HCT116 (cell line): ENCODE data around the gene ABCC5.
"Not testable (repeated sequence)": the region's sequence is repeated elsewhere in the genome, so short reads cannot be mapped to it uniquely, and the experiment has no call there.

Experiments used
- CTCF ChIP-seq, 3 experiments: fragments of 200-600 bp in 1 of 3; sonication (generic) in 1 of 3; IDR thresholded peaks in 2 of 3; conservative IDR thresholded peaks in 1 of 3; 2 replicates each; pipeline ENCODE4 v1.5.1; 2012 to 2017; ENCODE audit warnings: low read depth in 2 of 3, low read length in 2 of 3, antibody characterized with exemption in 1 of 3, borderline replicate concordance in 1 of 3, control low read depth in 1 of 3, mild to moderate bottlenecking in 1 of 3, mixed read lengths in 1 of 3, mixed run types in 1 of 3, moderate library complexity in 1 of 3; ENCODE audit not compliant: insufficient read depth in 1 of 3
- POLR2A ChIP-seq: IDR thresholded peaks from 2 replicates; pipeline ENCODE4 v1.7.0; 2011; ENCODE audit warnings: borderline replicate concordance; ENCODE audit not compliant: insufficient read depth, insufficient read length; ENCODE audit errors: extremely low read depth
- POLR2AphosphoS5 ChIP-seq: IDR thresholded peaks from 2 replicates; pipeline ENCODE4 v1.6.1; 2011; ENCODE audit warnings: mild to moderate bottlenecking, low read depth, low read length, moderate library complexity

- not testable (repeated sequence) for TF ChIP-seq CTCF (IDR thresholded peaks at IDR 0.05 in 2 of 3, conservative IDR thresholded peaks at IDR 0.05 in 1 of 3; ENCODE audit: borderline replicate concordance in 1 of 3, insufficient read depth in 1 of 3, low read depth in 2 of 3, low read length in 2 of 3); POLR2A; POLR2AphosphoS5
Measured at GRCh38 chr3:184028275-184028890, 10.7 kb upstream of the ABCC5 start.
